Measurements from ENCODE around the gene CDH13. TPM values are rescaled to one million over a fixed set of nuclear protein-coding genes. Genes with fewer than 3 reads are reported as not detected.

The CDH13 gene
- total RNA-seq, 1 donor from 2014 or later = 161 TPM

DNA sequence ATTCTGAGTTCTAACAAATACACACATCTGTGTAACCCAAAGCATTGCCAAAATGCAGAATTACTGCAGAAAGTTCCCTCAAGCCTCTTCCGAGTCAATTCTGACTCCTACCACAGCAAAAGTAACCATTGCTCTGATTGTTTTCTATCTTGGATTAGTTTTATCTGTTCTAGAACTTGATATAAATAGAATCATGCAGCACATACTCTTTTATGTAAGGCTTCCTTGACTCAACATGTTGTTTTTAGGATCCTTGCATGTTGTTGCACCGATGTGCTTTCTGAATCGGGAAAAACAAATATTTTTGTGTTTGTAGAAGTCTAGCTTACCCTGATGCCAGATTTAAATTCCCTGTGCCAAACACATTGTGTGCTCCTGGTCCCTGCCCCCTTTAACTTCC, 140.4 kb downstream of the CDH13 start:
- Histone ChIP-seq H3K9me3 (replicated peaks) (no peaks in the 10 kb centered on the region), H3K27ac (replicated peaks) (peak overlapping the region; percentile 46), H3K27me3 (ENCODE audit: low read depth) (no peaks in the 10 kb centered on the region), H3K4me3 (no peak overlapping the region), H3K4me1 (peaks cover 63% of the 10 kb centered on the region), H3K36me3 (no peaks in the 10 kb centered on the region)
- intact Hi-C loops (cut with micrococcal nuclease) = no loop called here
- TF ChIP-seq, protein P1, sequence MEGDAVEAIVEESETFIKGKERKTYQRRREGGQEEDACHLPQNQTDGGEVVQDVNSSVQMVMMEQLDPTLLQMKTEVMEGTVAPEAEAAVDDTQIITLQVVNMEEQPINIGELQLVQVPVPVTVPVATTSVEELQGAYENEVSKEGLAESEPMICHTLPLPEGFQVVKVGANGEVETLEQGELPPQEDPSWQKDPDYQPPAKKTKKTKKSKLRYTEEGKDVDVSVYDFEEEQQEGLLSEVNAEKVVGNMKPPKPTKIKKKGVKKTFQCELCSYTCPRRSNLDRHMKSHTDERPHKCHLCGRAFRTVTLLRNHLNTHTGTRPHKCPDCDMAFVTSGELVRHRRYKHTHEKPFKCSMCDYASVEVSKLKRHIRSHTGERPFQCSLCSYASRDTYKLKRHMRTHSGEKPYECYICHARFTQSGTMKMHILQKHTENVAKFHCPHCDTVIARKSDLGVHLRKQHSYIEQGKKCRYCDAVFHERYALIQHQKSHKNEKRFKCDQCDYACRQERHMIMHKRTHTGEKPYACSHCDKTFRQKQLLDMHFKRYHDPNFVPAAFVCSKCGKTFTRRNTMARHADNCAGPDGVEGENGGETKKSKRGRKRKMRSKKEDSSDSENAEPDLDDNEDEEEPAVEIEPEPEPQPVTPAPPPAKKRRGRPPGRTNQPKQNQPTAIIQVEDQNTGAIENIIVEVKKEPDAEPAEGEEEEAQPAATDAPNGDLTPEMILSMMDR (IDR thresholded peaks at IDR 0.05; ENCODE audit: borderline replicate concordance) = no peak
- DNase-seq = no peak

- intact Hi-C loops (cut with micrococcal nuclease) = no loop called here
- Histone ChIP-seq H3K4me1 (peaks cover 63% of the 10 kb centered on the region), H3K27me3 (ENCODE audit: low read depth) (no peaks in the 10 kb centered on the region), H3K27ac (replicated peaks) (peak overlapping the region; percentile 46), H3K9me3 (replicated peaks) (no peaks in the 10 kb centered on the region), H3K4me3 (no peak overlapping the region), H3K36me3 (no peaks in the 10 kb centered on the region)
- no peak for DNase-seq
- TF ChIP-seq, protein P1 (IDR thresholded peaks at IDR 0.05; ENCODE audit: borderline replicate concordance) = no peak
Measured at GRCh38 chr16:82767808-82768207, 141.0 kb downstream of the CDH13 start.

DNA sequence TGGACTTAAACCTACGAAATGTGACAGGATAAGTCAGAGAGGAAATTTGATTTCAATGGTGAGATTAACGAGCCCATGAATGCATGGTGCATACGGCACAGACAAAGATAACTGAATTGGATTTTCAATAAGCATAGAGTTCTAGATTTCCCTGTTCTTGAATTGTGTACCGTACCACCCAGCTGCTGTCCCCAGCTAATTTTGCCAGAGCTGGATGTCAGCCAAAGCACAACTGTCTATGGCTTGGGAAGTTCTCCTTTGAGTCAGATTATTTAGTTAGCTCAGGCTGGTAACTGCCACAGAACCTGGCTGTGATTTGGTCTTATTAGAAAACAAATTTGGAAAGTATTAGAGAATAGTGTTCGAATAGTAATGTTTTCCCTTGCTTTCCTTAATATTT, 143.1 kb downstream of the CDH13 start:
- Histone ChIP-seq H3K4me1 (peaks cover 67% of the 10 kb centered on the region), H3K4me3 (no peak overlapping the region), H3K36me3 (no peaks in the 10 kb centered on the region), H3K27ac (replicated peaks) (no peak overlapping the region), H3K9me3 (replicated peaks) (no peaks in the 10 kb centered on the region), H3K27me3 (ENCODE audit: low read depth) (no peaks in the 10 kb centered on the region)
- intact Hi-C loops (cut with micrococcal nuclease) = no loop called here
- no peak for DNase-seq
- TF ChIP-seq, protein P1 (IDR thresholded peaks at IDR 0.05; ENCODE audit: borderline replicate concordance) = no peak

DNA sequence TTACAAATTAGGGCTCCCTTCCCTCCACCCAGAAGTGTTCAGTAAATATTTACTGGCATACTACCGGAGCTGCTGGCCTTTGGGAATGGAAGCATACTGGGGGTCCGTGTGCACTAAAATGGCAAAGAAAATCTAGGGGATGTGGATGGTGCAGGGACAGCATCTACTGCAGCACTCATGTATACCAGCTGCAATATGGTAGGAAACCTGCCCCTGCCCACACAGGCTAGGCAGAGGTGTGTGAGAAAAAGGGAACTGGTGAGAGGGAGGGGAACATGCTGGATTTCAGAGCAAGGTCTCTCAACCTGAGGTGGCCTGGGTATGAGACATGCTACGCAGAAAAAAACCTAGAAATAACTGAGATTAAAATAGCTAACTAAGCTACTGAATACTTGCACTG, 145.4 kb downstream of the CDH13 start:
- H3K27me3 ChIP-seq (ENCODE audit: low read depth) = no peaks in the 10 kb centered on the region
- DNase-seq = no peak
- H3K27ac ChIP-seq (replicated peaks) = no peak overlapping the region
- intact Hi-C loops (cut with micrococcal nuclease) = no loop called here
- no peaks in the 10 kb centered on the region for H3K9me3 ChIP-seq (replicated peaks)
- peaks cover 56% of the 10 kb centered on the region for H3K4me1 ChIP-seq
- no peaks in the 10 kb centered on the region for H3K36me3 ChIP-seq
- no peak overlapping the region for H3K4me3 ChIP-seq
- TF ChIP-seq, protein P1 (IDR thresholded peaks at IDR 0.05; ENCODE audit: borderline replicate concordance) = no peak

DNA sequence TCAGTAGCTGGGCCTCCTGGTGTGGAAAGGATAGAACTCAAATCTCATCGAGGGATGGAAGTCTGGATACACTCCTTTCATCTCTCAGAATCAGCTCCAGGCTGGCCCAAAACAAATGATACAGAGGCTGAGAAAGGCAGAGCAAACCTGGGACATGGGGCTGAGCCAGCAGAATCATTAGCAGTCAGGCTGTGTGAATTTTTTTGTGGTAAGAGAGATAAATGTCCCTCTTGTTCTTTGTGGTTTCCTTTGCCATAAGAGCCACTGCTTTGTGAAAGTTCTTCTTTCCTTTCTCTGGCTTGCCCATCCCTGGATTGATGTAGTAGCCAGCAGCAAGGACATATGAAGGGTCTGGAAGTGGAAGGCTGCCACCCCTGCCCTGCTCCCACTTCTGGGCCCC, 146.2 kb downstream of the CDH13 start:
- Histone ChIP-seq H3K27me3 (ENCODE audit: low read depth) (no peaks in the 10 kb centered on the region), H3K4me1 (peaks cover 48% of the 10 kb centered on the region), H3K4me3 (no peak overlapping the region), H3K36me3 (no peaks in the 10 kb centered on the region), H3K9me3 (replicated peaks) (no peaks in the 10 kb centered on the region), H3K27ac (replicated peaks) (no peak overlapping the region)
- TF ChIP-seq, protein P1 (IDR thresholded peaks at IDR 0.05; ENCODE audit: borderline replicate concordance) = no peak
- no peak for DNase-seq
- intact Hi-C loops (cut with micrococcal nuclease) = no loop called here

Measured in left ventricle myocardium inferior (tissue), 1 donor.